GM12865 (cell line): ENCODE measurements around the gene MTHFD1L.
"Not testable (repeated sequence)": the region's sequence is repeated elsewhere in the genome, so short reads cannot be mapped to it uniquely, and the experiment has no call there.

ENCODE experiments used
- DNase-seq: peaks from one replicate; pipeline ENCODE4 v3.0.0; 2010; ENCODE audit warnings: low read depth
- H3K4me3 ChIP-seq: 2 replicates; pipeline ENCODE4 v1.5.1; 2011; ENCODE audit warnings: mild to moderate bottlenecking, low read depth, low read length, control low read depth
- CTCF ChIP-seq: IDR thresholded peaks from 2 replicates; pipeline ENCODE4 v1.5.1; 2011; ENCODE audit warnings: low read length, control low read depth, low read depth, inconsistent platforms; ENCODE audit not compliant: insufficient read depth; ENCODE audit errors: missing control alignments

MTHFD1L gene

GRCh38 chr6:151044465-151045441 lies 179.3 kb downstream of the MTHFD1L start:
- no peak for TF ChIP-seq CTCF
- H3K4me3 ChIP-seq: no peak overlapping the region
- DNase-seq: no peak

GRCh38 chr6:151045511-151046222 lies 180.2 kb downstream of the MTHFD1L start:
- H3K4me3 ChIP-seq, DNase-seq: not testable (repeated sequence)

GRCh38 chr6:151051164-151051563 lies 185.7 kb downstream of the MTHFD1L start:
- no peak for TF ChIP-seq CTCF
- H3K4me3 ChIP-seq: no peak overlapping the region
- no peak for DNase-seq

GRCh38 chr6:151052021-151052646 lies 186.6 kb downstream of the MTHFD1L start:
- TF ChIP-seq CTCF: no peak
- H3K4me3 ChIP-seq: no peak overlapping the region
- DNase-seq: no peak

GRCh38 chr6:151054306-151054705 lies 188.8 kb downstream of the MTHFD1L start:
- no peak for DNase-seq
- no peak overlapping the region for H3K4me3 ChIP-seq
- TF ChIP-seq CTCF: no peak

GRCh38 chr6:151056230-151056907 lies 190.9 kb downstream of the MTHFD1L start:
- no peak overlapping the region for H3K4me3 ChIP-seq
- DNase-seq: no peak

More at GRCh38 chr6:151056230-151056907, 190.9 kb downstream of the MTHFD1L start:
- no peak for TF ChIP-seq CTCF
